ENCODE data around the gene DHX40.
"Not testable (repeated sequence)": the region's sequence is repeated elsewhere in the genome, so short reads cannot be mapped to it uniquely, and the experiment has no call there.

DHX40 gene, protein sequence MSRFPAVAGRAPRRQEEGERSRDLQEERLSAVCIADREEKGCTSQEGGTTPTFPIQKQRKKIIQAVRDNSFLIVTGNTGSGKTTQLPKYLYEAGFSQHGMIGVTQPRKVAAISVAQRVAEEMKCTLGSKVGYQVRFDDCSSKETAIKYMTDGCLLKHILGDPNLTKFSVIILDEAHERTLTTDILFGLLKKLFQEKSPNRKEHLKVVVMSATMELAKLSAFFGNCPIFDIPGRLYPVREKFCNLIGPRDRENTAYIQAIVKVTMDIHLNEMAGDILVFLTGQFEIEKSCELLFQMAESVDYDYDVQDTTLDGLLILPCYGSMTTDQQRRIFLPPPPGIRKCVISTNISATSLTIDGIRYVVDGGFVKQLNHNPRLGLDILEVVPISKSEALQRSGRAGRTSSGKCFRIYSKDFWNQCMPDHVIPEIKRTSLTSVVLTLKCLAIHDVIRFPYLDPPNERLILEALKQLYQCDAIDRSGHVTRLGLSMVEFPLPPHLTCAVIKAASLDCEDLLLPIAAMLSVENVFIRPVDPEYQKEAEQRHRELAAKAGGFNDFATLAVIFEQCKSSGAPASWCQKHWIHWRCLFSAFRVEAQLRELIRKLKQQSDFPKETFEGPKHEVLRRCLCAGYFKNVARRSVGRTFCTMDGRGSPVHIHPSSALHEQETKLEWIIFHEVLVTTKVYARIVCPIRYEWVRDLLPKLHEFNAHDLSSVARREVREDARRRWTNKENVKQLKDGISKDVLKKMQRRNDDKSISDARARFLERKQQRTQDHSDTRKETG

DNA sequence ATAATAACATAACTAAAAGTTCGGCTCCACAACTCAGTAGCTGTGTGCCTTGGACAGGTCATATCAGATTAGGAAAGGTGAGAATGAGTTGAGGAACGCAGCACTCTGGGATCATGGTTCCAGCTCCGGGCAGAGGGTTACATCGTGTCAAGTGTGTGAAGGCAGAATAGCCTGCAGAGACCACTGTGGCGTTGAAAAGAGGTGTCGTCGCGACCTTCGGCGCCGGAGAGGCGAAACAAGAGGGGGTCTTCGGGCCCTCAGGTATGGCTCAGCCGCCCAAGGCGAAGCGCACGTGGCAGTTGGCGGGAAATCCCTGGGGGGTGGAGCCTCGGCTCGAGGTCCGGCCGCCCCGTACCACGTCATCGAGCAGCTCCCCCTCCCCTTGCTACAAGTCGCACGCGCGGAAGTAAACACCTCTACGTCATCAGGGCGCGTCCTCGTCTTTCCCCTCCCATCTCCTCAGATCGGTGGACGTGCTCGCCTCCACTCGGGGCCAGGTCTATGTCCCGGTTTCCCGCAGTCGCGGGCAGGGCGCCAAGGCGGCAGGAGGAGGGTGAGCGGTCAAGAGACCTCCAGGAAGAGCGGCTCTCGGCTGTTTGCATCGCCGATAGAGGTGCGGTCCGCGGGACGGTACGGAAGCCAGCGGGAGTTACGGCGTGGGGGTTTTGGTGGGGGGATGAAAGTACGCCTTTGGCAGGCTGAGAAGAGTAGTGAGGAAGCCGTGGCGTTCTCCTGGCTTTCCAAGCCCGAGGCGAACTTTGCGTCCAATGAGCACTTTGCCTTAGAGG is at the start of gene DHX40:
Gene DHX40 (plus strand): TSS at position 440 of the 788 bp plus-strand sequence. CDS start 62 bp downstream, at position 502.
- TF ChIP-seq, protein P1, sequence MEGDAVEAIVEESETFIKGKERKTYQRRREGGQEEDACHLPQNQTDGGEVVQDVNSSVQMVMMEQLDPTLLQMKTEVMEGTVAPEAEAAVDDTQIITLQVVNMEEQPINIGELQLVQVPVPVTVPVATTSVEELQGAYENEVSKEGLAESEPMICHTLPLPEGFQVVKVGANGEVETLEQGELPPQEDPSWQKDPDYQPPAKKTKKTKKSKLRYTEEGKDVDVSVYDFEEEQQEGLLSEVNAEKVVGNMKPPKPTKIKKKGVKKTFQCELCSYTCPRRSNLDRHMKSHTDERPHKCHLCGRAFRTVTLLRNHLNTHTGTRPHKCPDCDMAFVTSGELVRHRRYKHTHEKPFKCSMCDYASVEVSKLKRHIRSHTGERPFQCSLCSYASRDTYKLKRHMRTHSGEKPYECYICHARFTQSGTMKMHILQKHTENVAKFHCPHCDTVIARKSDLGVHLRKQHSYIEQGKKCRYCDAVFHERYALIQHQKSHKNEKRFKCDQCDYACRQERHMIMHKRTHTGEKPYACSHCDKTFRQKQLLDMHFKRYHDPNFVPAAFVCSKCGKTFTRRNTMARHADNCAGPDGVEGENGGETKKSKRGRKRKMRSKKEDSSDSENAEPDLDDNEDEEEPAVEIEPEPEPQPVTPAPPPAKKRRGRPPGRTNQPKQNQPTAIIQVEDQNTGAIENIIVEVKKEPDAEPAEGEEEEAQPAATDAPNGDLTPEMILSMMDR (IDR thresholded peaks at IDR 0.05; ENCODE audit: extremely low read depth, insufficient read depth, missing control alignments), result no peak
- peak; percentile 94 for DNase-seq (ENCODE audit: low spot score)
- in situ Hi-C loops (cut with MboI; ENCODE audit: low pct_unique_long_range_greater_than_20kb, low sequenced_read_pairs, unreplicated experiment), result no loop called here

DNA sequence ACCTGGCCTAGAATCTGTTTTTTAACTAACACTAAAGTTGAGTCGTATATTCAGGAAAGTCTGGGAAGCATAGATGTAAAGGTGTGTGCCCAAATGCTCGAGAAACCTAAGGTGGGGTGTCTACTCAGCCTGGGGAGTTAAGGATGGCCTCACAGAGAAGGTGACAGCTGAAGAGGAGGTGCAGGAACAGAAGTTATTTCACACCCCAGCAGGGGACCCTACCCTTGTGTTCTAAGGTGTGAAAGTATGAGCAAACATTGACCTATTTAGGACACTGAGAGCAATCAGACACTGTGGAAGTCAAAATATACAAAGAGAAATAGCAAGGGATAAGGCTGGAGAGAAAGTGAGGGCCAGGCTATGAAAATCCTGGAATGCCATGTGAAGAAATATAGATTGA is 49.0 kb upstream of the DHX40 start:
- TF ChIP-seq, protein P1 (IDR thresholded peaks at IDR 0.05; ENCODE audit: extremely low read depth, insufficient read depth, missing control alignments), result no peak
- no peak for DNase-seq (ENCODE audit: low spot score)
- in situ Hi-C loops (cut with MboI; ENCODE audit: low pct_unique_long_range_greater_than_20kb, low sequenced_read_pairs, unreplicated experiment), result no loop called here

- TF ChIP-seq, protein P1 (IDR thresholded peaks at IDR 0.05; ENCODE audit: extremely low read depth, insufficient read depth, missing control alignments), result no peak
- in situ Hi-C loops (cut with MboI; ENCODE audit: low pct_unique_long_range_greater_than_20kb, low sequenced_read_pairs, unreplicated experiment), result no loop called here
- DNase-seq (ENCODE audit: low spot score), result no peak
Observed at GRCh38 chr17:59519132-59519531, 46.3 kb upstream of the DHX40 start.

DNA sequence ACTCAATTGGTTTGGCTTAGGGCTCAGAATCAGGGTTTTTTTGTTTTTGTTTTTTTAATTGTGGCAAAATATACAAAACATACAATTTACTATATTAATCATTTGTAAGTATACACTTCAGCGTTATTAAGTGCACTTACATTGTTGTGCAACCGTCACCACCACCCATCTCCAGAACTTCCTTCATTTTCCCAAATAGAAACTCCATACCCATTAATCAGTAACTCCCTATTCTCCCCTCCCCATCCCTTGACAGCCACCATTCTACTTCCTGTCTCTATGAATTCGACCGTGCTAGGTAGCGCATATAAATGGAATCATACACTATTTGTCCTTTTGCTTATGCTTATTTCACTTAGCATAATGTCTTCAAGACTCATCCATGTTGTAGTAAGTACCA is 45.2 kb upstream of the DHX40 start:
- TF ChIP-seq, protein P1 (IDR thresholded peaks at IDR 0.05; ENCODE audit: extremely low read depth, insufficient read depth, missing control alignments), result no peak
- in situ Hi-C loops (cut with MboI; ENCODE audit: low pct_unique_long_range_greater_than_20kb, low sequenced_read_pairs, unreplicated experiment), result no loop called here
- DNase-seq (ENCODE audit: low spot score), result no peak

DNA sequence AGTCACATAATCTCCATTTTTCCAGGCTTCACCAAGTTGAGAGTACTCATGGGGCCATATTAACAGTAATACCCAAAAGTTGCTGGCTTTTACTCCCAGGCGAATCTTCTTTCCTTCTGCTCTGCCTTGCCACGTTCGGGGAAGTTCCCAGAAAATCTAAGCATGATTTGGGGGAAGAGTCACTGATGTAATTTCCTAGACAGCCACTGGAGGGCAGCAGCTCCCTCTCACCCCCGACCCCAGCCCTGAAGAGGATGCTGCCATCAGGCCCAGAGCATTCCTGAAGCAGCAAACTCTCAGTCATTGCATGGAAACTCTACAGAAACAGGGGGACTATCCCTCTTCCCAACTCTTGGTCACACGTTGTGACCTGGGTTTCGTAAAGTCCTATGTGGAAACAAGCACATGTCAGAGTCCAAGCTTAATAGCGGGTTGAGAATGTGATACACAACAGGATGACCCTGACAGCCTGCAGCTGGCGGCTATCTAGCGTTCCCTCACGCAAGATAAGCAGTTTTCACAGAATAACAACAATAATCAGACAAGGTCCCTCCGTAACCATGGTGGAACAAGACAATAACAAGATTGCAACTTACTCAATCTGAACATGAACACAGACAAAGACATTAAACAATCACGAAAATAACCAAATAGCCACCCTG is 43.8 kb upstream of the DHX40 start:
- in situ Hi-C loops (cut with MboI; ENCODE audit: low pct_unique_long_range_greater_than_20kb, low sequenced_read_pairs, unreplicated experiment), result no loop called here
- TF ChIP-seq, protein P1 (IDR thresholded peaks at IDR 0.05; ENCODE audit: extremely low read depth, insufficient read depth, missing control alignments), result peak; percentile 78
- DNase-seq (ENCODE audit: low spot score), result peak; percentile 71

DNA sequence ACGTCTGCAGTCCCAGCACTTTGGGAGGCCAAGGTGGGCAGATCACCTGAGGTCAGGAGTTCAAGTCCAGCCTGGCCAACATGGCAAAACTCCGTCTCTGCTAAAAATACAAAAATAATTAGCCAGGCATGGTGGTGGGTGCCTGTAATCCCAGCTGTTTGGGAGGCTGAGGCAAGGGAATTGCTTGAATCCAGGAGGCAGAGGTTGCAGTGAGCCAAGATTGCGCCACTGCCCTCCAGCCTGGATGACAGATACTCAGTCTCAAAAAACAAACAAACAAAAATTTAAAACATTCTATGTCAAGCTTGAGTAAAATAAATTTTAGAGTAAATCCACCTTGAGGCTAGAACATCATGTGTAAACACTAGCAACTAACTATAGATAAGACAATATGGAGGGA is 40.5 kb upstream of the DHX40 start:
- DNase-seq (ENCODE audit: low spot score); in situ Hi-C loops (cut with MboI; ENCODE audit: low pct_unique_long_range_greater_than_20kb, low sequenced_read_pairs, unreplicated experiment): not testable (repeated sequence)

Measured in GM13977 (cell line).